ENCODE measurements around the gene DALRD3.

DNA sequence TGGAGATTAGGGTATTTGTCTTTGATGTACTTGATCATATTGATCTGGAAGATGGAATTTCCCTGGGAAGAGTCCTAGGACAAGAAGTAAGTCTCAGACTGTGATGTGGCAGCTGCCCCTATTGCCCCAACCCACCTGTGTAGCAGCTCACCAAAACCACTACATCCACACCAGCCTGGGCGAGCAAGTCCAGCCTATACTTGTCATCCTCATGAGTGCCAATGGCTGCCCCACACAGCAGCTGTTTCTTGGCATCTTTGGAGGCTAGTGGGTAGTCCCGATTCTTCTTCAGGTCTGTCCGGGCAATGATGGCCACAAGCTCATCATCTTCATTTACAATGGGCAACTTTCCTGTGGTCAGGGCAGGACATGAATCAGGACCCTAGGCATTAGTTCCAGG lies 8.2 kb upstream of the DALRD3 start:
- TF ChIP-seq FOXM1 (IDR thresholded peaks at IDR 0.05; ENCODE audit: borderline replicate concordance) (no peak), NFRKB (IDR thresholded peaks at IDR 0.05) (no peak), SP1 (IDR thresholded peaks at IDR 0.05) (no peak), PKNOX1 (IDR thresholded peaks at IDR 0.05) (no peak), FOXK2 (IDR thresholded peaks at IDR 0.05) (no peak), ZNF384 (IDR thresholded peaks at IDR 0.05) (no peak), ELF4 (IDR thresholded peaks at IDR 0.05) (no peak), BHLHE40 (IDR thresholded peaks at IDR 0.05; ENCODE audit: borderline replicate concordance) (no peak)

Data from HEK293T (cell line).